Cardiac septum (tissue), 1 donor: Measurements from ENCODE around the gene CARM1. TPM values are rescaled to one million over a fixed set of nuclear protein-coding genes. Genes with fewer than 3 reads are reported as not detected.
"Not testable (repeated sequence)": the region's sequence is repeated elsewhere in the genome, so short reads cannot be mapped to it uniquely, and the experiment has no call there.

Experiments used
- DNase-seq: peaks from one replicate; pipeline ENCODE4 v3.0.0-alpha.2; 2020; ENCODE audit warnings: low spot score
- intact Hi-C: fragments of 100-400 bp; cut with DNase I; formaldehyde crosslinking; loops from one replicate; pipeline ENCODE4 v1.14.0; 2022
- total RNA-seq: library from RNA; stranded (reverse); fragmentation: NEBNext Ultra II Directional; extraction: Animal tissue kit (Norgen Biotek cat#: 25700); gene quantifications from one replicate; pipeline ENCODE4 v1.2.1, GENCODE V29; 2021
- donor health status: DM: no; HTN: no; CAD: no.

CARM1 gene
- total RNA-seq, 1 donor from 2014 or later, result 28.1 TPM

DNA sequence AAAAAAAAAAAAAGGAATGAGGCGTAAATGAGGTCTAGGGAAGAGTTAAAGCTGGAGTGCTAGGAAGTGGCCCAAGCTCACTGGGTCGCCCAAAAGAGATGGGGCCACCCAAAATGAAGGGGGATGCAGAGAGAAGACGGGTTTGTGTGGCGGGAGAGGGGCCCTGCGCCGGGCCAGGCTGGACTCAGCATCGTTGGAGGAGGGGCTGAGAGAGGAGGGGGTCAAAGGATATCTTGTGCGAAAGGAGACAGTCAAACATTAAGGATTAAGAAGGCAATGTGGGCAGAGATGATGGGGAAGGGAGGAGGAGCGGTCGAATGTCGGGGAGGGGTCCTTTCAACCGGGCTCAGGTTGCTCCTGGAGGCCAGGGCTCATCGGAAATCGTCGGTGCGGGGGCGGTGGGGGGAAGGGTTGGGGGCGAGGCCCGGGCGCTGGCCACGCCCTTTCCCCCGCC lies 825 bp upstream of the CARM1 start:
- no peak for DNase-seq
- intact Hi-C loops, result no loop called here

DNA sequence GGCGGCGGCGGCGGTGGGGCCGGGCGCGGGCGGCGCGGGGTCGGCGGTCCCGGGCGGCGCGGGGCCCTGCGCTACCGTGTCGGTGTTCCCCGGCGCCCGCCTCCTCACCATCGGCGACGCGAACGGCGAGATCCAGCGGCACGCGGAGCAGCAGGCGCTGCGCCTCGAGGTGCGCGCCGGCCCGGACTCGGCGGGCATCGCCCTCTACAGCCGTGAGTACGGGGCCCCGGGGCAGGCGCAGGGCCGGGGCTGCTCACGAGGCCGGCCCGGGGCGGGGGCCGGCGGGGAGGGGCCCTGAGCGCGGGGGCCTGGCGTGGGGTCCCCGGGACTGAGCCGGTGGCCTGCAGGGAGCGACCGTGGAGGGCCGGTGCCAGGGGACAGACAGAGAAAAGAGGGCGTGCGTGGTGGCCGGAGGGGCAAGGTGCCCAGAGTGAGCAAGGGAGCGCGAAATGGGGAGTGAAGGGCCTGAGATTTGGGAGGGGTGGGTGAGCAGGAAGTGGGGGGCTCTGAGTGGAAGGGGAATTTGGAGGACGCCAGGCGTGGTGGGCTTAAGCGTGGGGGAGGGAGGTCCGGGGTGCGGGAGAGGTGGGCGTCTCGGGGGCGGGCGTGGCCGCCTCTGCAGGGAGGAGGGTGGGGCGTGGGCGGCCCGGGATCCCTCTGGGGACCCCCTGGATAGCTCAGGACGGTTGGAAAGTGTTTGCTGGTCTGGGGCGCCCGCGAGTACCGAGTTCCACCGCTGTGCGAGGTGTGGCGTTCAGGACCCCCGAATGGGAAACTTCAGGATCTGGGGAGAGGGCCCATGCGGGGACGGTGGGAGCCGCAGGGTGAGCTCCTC lies 575 bp downstream of the CARM1 start:
- DNase-seq, result no peak
- intact Hi-C loops, result loop anchor here (2.0 kb wide), 1 partner anchor 57 kb away; the partner anchor contains the start of genes TIMM29 and YIPF2

DNA sequence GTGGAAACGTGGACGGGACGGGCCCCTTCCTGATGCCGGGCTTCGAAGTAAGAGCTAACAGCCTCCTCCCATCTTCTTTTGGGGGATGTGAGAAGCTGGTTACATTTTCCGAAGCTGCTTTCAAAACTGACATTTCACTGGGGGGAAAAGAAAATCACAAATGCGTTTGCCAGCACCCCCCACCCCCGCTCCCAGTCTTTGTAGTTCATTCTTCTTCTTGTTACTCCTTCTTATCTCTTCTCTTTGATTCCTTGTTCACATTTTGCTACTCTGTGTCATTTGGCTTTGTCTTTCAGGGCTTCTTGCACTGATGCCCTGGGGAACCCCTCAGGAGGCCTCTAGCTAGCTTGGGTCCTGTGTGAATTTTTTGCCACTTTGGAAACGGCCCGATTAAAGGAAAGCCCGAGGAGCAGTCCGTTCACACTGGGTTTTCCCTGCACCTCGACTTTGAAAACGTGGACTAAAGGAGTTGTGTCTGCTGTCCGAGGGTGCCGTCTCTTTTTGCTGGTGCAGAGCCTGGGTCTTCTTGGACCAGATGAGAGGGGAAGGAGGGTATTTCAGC lies 1.3 kb downstream of the CARM1 start:
- DNase-seq, result no peak
- intact Hi-C loops, result loop anchor here (2.0 kb wide), 1 partner anchor 56 kb away; the partner anchor contains the start of genes TIMM29 and YIPF2

DNA sequence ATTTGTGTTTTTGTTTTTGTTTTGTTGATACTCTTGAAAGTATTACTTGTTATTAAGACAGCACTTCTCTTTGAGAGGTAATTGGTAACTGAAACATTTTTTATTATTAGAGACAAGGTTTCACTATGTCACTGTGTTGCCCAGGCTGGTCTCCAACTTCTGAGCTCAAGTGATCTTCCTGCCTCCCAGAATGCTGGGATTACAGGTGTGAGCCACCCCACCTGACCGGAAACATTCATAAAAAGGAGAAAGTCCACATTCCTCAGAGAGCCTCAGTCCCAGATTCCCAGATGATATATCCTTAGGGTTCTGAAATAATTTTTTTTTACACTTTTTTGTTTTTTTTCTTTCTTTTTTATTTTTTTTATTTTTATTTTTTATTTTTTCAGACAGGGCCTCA lies 2.7 kb downstream of the CARM1 start:
- intact Hi-C loops, result no loop called here
- no peak for DNase-seq

DNA sequence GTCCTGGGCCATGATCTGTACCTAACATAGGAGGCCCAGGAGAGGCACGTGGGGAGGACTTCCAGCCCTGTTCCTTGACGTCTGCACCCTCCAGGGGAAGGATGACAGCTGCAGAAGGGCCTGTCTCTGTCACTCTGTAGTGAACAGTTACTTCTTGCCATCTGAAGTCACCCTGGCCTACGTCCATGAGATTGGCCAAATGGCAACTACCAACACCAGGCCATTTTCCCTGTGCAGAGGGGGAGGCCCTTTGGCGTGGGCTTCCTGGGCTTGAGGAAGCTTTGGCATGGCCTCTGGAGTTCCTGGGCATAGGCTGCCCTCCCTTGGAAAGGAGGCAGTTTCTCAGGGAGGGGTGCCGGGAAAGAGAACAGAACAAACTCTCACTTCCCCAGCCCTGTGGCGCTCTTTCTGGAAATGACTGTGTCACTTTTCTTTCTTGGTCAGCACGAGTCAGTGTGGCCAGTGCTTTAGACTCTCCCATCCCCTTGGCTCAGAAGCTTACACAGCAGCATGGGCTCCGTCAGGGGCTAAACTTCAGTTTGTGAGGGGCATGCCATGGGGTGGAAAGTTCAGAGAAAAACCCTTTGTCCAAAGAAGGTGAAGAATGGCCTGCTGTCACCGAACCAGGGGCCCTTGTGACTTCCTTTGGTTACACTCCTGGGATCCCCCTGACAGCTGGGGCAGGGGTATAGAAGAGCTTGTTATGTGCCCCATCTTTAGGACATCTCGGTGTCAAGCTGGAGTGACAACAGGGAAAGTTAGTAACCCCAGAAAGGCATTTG lies 5.3 kb downstream of the CARM1 start:
- DNase-seq, result no peak
- intact Hi-C loops, result no loop called here

DNA sequence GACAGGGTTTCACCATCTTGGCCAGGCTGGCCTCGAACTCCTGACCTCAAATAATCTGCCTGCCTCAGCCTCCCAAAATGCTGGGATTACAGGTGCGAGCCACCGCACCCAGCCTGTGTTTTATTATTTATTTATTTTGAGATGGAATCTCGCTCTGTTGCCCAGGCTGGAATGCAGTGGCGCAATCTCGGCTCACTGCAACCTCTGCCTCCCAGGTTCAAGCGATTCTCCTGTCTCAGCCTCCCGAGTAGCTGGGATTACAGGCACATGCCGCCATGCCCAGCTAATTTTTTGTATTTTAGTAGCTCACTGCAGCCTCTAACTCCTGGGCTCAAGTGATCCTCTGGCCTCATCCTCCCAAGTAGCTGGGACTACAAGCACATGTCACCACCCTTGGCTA lies 6.3 kb downstream of the CARM1 start:
- DNase-seq, intact Hi-C loops: not testable (repeated sequence)

DNA sequence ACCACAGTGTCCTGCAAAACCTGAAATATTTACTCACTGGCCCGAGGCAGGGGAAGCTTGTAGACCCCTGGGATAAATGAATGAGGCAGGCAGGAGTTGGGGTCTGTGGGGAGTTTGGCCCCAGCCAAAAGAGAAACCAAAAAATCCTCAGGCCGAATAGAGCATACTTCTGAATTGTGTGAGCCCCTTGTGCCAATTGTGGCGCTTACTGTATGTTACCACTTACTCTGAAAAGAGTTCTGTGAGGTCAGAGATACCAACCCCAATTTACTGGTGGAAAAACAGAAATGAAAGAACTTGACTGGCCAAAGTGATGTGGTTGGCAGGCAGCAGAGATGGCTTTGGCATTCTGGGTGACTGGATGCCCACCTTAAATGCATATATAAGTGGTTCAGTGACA lies 6.9 kb downstream of the CARM1 start:
- no peak for DNase-seq
- intact Hi-C loops, result no loop called here

DNA sequence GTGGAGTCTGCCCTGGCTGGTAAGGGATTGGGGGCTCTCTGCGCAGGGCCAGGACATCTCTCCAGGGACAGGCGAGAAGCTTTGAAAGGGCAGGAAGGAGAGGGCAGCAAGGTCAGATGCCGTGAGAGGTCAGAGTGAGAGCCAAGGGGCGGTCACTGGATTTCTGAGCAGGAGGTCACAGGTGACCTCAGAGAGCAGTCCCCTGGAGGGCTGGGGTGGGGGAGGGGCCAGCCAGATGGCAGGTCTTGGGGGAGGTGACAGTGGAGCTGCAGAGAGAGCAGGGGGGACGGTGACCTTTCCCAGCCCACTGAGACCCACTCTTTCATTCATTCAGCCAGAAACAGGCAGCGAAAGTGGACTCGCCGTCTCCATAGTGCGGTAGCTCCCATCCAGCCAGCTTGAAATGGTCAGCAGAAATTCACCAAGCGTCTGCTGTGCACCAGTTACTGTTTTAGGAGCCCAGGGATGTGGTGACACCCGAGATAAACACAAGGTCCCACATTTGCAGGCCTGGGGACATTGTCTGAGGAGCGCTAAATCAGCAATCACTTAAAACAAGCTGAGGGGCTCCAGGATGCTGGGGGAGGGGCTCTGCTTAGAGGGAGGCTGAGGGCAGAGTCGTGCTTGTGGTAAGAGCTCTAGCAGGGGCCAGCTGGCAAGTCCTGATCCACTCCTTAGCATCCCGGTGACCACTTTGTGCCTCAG lies 10.2 kb downstream of the CARM1 start:
- DNase-seq, result no peak
- intact Hi-C loops, result no loop called here

DNA sequence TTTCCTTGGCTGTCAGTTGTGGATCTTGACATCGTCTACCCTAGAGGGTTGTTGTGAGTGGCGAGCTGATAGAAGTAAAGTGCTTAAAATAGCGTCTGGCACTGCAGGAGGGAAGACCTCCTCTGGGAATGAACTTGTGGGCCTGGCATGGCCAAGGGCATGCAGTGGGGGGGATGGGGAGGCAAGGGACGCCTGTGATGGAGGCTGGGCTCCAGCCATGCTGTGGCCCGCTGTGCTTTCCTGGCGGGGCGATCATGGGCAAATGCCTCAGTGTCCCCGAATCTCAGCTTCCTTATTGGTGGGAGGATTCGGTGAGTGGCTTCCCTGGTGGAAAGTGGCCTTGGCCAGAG lies 10.7 kb downstream of the CARM1 start:
- intact Hi-C loops, result no loop called here
- DNase-seq, result peak; percentile 80

DNA sequence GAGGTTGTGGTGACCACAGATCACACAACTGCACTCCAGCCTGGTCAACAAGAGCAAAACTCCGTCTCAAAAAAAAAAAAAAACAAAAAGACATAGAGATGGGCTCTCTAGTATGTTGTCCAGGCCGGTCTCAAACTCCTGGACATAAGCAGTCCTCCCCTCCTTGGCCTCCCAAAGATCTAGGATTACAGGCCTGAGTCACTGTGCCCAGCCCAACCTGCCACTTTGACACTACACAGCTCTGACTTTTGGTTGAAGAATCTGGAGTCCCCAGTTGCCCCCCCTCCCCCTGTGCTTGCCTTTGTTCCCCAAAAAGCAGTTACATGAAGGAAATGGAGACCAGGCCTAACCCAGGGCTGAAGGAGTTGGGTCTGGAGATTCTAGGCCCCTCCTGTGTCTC lies 12.9 kb downstream of the CARM1 start:
- intact Hi-C loops, result no loop called here
- no peak for DNase-seq

DNA sequence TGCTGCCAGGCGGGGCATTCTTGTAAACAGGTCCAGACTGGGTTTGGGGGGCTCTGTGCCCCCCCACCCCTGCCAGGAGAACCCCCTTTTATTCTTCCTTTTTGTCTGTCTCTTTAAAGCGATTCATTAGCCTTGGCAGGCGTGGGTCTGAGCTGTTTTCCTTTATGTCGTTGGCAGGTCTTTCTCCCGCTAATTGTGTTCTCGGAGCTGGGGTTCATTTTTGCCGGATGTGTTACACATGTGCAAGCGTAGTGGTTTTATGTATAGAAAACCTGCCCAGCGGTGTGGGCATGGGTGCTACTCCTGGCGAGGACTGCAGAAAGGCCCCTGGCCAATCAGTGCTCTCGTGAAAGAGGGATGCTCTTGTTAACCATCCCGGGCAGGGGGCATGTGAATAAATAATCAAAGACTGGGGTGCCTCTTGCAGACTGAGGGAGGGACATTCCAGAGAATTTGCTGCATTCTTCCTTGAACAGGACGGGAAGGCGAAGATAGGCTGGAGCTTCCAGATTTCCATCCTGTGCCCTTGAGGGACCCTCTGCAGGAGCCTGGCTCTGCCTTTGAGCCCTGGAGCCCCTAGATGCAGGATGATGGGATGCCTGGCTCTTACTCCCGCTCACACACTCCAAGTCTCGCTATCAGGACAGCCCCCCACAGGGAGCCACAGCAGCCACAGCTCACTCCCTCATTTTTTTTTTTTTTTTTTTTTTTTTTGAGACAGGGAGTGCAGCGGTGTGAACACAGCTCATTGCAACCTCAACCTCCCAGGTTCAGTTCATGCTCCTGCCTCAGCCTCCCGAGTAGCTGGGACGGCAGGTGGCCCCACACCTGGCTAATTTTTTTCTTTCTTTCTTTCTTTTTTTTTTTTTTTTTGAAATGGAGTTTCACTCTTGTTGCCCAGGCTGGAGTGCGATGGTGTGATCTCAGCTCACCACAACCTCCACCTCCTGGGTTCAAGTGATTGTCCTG lies 14.1 kb downstream of the CARM1 start:
- intact Hi-C loops, result no loop called here

DNA sequence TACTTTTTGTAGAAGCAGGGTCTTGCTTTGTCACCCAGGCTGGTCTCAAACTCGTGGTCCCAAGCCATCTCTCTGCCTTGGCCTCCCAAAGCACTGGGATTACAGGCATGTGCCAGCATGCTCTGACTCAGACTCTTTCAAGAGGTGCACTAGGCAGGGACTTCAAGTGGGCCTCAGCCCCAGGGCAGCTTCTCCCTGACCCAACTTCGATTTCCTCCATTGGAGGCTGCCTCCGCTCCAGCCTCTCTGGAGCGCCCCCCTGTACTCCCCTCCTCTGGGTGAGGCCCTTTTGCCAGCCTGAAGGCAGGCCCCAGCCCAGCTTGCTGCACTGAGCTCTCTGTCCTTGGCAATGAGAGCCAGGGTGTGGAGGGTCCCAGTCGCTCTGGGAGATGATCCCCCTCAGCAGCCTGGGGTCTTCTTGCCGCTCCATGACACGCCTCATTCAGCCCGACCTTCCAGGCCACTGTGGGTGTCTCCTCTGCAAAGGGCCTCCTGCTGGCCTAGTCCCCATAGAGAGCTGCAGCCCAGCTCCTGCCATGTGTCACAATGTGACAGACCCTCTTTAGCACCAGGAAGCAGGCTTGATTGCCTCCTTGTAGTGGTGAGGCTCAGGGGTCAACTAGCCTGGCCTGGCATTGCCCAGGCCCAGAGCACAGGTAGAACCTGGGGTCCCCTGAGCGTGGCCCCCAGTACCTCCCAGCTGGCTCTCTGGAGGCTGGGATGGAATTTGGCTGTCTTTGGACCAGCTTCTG lies 16.4 kb downstream of the CARM1 start:
- intact Hi-C loops, result no loop called here

More for the DNA sequence above, 14.1 kb downstream of the CARM1 start:
- DNase-seq, result no peak

DNA sequence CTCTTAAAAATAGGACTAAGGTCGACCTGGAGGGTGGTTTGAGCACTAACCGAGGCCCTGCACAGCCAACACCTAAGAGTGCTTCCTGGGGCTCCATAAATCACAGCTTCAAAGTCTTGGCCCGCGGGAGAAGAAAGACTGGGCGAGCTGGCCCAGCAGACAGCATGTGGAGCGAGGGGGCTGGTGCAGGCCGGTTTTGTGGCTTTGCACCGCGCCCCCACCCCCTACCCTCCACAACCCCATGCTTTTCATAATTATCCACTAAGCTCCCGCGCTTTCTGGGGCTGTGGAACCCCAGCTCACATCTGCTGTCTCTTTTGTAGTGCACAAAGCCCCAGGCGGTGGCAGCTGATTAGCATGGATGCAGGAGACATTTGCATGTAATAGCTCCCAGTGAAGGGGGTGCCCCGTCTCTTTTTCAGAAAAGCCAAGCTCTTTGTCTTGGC lies 17.1 kb downstream of the CARM1 start:
- intact Hi-C loops, result no loop called here
- no peak for DNase-seq

More for the DNA sequence above, 16.4 kb downstream of the CARM1 start:
- no peak for DNase-seq

DNA sequence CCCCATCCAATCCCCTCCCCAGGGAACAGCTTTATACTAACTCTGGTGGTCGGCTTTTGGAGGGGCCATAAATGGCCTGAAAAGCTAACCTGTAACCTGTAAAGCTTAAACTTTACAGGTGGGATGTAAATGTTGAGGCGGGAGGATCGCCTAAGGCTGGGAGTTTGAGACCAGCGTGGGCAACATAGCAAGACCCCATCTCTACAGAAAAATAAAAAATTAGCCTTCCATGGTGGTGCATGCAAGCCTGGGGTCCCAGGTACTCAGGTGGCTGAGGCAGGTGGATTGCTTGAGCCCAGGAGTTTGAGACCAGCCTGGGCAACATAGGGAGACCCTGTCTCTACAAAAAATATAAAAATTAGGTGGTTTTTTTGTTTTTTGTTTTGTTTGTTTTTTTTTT lies 18.5 kb downstream of the CARM1 start:
- no peak for DNase-seq
- intact Hi-C loops, result no loop called here

DNA sequence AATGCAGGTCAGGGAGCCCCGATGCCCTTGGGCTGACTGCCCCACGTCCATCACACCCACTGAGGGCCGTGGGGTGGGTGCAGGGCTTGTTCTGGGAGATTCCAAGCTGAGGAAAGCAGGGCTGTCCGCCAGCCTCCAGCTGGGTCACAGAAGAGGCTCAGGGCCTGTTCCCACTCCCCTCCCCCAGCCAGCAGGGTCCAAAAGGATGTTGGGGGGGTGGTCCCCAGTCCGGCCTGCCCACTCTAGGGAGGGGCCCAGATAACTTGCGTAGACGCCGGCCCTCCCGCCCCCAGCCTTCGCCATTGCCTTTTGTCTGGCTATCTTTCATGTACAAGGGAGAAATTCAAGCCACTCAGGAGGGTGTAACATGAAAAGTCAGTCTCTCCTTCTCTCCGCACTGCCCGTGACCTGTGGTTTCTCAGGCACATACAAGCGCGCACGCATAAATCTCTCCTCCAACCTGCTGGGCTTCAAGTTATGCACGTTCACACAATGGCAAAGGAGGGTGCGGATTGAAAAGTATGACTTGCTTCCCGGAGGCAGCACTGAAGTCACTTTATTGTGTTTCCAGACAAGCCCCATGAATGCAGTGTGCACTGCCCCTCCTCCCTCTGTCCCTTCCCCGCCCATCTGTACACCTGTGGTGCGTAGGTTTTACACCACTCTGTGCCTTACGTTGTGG lies 20.2 kb downstream of the CARM1 start:
- intact Hi-C loops, result no loop called here
- DNase-seq, result no peak

DNA sequence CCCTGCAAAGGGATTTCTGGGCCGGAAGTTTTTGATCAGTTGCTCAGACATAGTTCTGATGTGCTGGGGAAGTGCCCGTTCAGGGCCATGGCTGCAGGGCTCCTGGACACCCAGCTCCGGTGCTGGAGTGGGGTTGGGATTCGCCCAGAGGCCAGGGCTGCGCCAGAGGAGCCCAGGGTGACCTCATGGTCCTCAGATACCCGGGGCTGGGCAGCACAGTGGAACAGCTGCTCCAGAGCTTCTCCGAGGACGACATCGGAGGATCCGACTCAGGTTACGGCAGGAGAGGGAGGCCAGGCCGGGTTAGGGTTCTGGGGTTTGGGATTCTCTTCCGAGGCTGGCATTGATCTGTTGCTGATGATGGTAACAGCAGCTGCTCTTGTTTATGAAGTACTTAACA lies 20.9 kb downstream of the CARM1 start:
- intact Hi-C loops, result no loop called here
- DNase-seq, result no peak

DNA sequence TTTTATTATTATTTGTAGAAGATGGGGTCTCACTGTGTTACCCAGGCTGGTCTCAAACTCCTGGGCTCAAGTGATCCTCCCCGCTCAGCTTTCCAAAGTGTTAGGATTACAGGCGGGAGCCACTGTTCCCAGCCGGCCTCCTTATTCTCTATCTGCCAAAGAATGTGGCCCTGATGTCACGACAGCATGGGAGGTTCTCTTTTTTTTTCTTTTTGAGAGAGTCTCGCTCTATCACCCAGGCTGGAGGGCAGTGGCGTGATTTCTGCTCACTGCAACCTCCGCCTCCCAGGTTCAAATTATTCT lies 23.5 kb downstream of the CARM1 start:
- DNase-seq, result no peak
- intact Hi-C loops, result no loop called here

DNA sequence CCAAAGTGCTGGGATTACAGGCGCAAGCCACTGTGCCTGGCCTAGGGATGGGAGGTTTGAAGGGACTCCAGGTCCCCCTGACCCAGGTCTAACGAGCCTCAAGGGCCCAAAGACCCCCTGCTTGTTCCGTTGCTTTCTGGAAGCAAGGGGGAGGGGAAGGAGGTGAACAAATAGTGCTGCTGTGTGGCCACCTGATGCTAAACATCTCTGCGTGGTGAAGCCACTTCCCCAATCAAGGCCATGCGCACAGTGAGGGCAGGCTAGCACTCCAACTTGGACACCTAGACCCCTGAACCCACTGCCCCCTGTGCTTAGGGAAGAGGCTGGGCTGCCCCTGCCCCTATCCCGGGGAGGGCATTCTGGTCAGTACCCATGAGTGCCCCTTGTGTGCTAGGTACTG lies 24.0 kb downstream of the CARM1 start:
- DNase-seq, result no peak
- intact Hi-C loops, result no loop called here
